Fibroblast of peridontal ligament (primary cell): ENCODE data around the gene PALB2.

ENCODE experiments used
- DNase-seq: peaks from one replicate; pipeline ENCODE4 v3.0.0-alpha.2; 2010; ENCODE audit errors: extremely low read depth

Gene PALB2

DNA sequence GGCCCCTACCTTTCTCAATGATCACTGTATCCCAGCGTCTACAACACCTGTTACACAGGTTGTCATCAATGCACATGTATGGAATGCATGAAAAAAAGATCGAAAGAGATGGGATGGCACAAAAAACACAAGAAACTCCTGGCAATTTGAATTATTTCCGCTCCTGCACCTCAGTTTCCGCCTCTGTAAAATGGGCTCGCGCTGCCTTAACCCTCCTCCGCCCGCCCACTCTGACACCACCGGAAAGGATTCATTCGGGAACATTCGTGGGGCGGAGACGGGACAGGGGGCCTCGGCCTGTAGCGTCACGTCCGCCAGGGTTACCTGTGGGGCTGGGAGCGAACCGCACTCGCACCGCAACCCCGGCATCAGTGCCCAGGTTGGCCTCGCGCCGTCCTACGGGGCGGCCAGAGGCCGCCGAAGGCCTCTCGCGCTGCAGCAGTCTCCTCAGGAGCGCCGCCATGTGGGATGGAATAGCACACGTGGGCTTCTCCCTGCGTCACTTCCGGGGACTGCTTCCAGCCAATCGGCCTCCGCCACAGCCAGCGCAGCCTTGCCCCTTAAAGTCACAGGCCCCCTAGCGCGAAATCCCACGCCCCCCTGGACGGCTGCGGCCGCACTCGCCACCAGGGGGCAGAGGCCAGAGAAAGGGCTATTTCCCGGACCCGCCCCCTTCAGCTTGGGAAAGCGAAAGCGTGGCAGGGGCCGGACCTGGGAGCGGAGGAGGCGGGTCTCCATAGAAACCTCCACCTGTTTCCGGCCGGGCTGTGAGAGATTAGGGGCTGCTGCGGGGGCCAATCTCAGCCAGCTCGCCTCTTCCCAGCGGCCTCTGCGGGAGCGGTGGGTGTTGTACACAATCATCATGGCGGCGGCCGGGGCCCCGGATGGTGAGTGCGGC is 84.0 kb downstream of the PALB2 start, which contains the start of the genes EARS2 and UBFD1:
Gene EARS2, minus strand, starts transcription at position 470 of the 898 bp plus-strand sequence. Its CDS starts 7 bp downstream, at position 463.
Gene UBFD1, plus strand, starts transcription at position 847 of the 898 bp plus-strand sequence. Its CDS starts 16 bp downstream, at position 863.
- peak; percentile 98 for DNase-seq

DNA sequence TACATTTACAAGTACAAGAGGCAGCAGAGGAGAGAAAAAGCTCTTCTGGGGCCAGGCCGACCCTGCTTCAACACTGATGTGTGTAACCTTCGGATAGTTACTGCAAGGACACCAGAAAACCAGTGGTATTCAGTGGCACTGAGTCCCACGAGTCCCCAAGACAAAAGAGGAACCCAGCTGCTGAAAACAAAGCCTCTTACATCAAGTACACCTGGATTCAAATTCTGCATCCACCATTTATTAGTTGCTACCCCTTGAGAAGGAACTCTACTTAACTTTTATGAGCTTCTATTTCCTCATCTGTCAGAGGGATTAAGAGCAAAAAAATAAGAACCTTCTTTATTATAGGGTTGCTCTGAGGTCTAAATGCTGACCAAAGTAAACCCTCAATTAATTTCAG is 86.6 kb downstream of the PALB2 start:
- no peak for DNase-seq
